ENCODE measurements around the gene CWC27.
A peak's percentile ranks its signal among the peaks of the same experiment; 100 is the strongest.

The CWC27 gene

GRCh38 chr5:64794053-64794770 is 25.5 kb downstream of the CWC27 start:
- TF ChIP-seq, protein P1, sequence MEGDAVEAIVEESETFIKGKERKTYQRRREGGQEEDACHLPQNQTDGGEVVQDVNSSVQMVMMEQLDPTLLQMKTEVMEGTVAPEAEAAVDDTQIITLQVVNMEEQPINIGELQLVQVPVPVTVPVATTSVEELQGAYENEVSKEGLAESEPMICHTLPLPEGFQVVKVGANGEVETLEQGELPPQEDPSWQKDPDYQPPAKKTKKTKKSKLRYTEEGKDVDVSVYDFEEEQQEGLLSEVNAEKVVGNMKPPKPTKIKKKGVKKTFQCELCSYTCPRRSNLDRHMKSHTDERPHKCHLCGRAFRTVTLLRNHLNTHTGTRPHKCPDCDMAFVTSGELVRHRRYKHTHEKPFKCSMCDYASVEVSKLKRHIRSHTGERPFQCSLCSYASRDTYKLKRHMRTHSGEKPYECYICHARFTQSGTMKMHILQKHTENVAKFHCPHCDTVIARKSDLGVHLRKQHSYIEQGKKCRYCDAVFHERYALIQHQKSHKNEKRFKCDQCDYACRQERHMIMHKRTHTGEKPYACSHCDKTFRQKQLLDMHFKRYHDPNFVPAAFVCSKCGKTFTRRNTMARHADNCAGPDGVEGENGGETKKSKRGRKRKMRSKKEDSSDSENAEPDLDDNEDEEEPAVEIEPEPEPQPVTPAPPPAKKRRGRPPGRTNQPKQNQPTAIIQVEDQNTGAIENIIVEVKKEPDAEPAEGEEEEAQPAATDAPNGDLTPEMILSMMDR (IDR thresholded peaks at IDR 0.05; ENCODE audit: low read depth, low read length) = no peak
- no peak overlapping the region for H3K4me3 ChIP-seq (replicated peaks in 1 of 2; ENCODE audit: low read depth in 2 of 2, low read length in 2 of 2)
- no peak for DNase-seq (ENCODE audit: low read depth in 2 of 2)

GRCh38 chr5:64796301-64796700 is 27.6 kb downstream of the CWC27 start:
- H3K4me3 ChIP-seq (replicated peaks in 1 of 2; ENCODE audit: low read depth in 2 of 2, low read length in 2 of 2) = no peak overlapping the region
- no peak for DNase-seq (ENCODE audit: low read depth in 2 of 2)
- TF ChIP-seq, protein P1 (IDR thresholded peaks at IDR 0.05; ENCODE audit: low read depth, low read length) = no peak

GRCh38 chr5:64800926-64801325 is 32.2 kb downstream of the CWC27 start:
- peak in 1 of 2 donors; percentile 34 for DNase-seq (ENCODE audit: low read depth in 2 of 2)
- TF ChIP-seq, protein P1 (IDR thresholded peaks at IDR 0.05; ENCODE audit: low read depth, low read length) = no peak

GRCh38 chr5:64806537-64806936 is 37.8 kb downstream of the CWC27 start:
- TF ChIP-seq, protein P1 (IDR thresholded peaks at IDR 0.05; ENCODE audit: low read depth, low read length) = no peak
- H3K4me3 ChIP-seq (replicated peaks in 1 of 2; ENCODE audit: low read depth in 2 of 2, low read length in 2 of 2) = no peak overlapping the region

More at GRCh38 chr5:64800926-64801325, 32.2 kb downstream of the CWC27 start:
- no peak overlapping the region for H3K4me3 ChIP-seq (replicated peaks in 1 of 2; ENCODE audit: low read depth in 2 of 2, low read length in 2 of 2)

DNA sequence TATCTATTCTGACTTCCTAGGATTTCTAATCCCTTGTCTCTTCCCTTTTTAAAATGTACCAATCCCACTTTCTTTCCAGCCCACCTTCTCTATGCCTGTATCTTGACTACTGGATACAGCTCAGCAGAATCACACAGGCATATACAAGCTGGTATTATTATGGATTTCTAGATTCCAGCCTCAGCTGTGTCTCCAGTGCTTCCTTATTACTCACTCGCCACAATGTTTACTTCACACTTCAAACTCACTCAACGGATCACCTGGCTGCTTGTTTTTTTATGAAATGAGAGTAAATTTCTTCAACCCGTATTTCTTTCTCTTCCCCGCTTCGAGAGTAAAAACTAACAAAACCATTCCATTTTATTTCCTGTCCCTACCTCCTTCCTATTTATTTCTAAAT is 38.8 kb downstream of the CWC27 start:
- DNase-seq (ENCODE audit: low read depth in 2 of 2) = peak in 1 of 2 donors; percentile 37
- TF ChIP-seq, protein P1 (IDR thresholded peaks at IDR 0.05; ENCODE audit: low read depth, low read length) = no peak
- no peak overlapping the region for H3K4me3 ChIP-seq (replicated peaks in 1 of 2; ENCODE audit: low read depth in 2 of 2, low read length in 2 of 2)

More at GRCh38 chr5:64806537-64806936, 37.8 kb downstream of the CWC27 start:
- DNase-seq (ENCODE audit: low read depth in 2 of 2) = no peak

DNA sequence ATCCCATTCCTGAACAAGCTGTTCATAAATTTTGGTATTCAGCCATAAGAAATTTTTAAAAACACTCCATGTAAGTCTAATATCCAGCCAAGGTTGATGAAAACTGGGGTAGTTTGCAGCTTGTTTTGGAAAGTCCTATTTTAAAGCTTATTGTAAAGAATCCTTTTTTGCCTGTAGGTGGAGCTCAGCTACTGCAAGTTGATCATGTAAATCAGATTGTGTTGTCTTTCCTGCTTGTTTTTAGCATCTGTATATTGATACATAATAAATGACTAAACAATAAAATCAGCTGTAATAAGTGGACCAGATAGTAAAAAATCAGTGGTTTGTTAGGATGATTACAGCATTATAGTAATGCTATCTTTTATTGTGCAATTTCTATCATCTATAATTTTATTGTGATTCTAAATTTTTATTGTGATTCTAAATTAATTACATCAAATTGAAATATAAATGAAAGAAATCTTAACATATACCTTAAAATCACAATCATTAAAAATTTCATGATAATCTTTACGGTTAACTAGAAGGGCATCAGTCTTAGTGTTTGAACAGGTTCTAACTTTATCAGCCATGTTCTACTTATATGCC is 42.4 kb downstream of the CWC27 start:
- DNase-seq (ENCODE audit: low read depth in 2 of 2) = peak; percentile 85 to 90
- TF ChIP-seq, protein P1 (IDR thresholded peaks at IDR 0.05; ENCODE audit: low read depth, low read length) = peak; percentile 71
- H3K4me3 ChIP-seq (replicated peaks in 1 of 2; ENCODE audit: low read depth in 2 of 2, low read length in 2 of 2) = no peak overlapping the region
